Measurements from ENCODE around the gene TMUB1.

The TMUB1 gene

DNA sequence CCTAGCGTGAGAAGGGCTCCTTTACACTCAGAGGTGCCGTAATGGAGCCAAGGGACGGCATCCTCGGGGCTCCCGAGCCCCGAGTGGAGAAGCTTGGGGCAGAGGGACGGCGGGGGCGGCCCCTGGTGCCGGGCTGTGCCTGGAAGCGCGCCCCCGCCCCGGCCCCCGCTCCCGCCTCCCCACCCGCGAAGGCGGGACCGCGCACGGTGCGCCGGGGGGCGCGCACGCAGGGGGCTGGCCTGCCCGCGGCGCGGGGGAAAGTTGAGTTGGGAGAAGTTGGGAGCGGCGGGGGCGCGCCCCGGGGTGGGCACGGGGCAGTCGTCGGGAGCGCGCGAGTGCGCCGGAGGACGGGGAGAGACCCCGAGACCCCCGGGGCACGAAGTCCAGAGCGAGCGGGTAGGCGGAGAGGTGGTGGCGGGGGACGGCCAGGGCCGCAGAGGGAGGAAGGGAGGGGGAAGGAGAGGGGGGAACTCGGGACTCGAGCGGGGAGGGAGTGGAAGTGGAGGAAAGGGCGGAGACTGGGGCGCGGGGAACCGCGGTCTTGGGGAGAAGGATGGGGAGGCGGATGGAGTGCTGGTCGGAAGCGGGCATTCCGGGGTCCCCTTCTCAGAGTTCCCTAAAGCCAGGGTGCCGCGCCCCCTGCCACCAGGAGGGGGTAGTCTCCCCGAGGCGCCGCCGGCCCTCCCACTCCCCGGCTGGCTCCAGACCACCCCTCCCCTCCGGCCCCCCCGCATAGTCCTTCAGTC is 23.8 kb downstream of the TMUB1 start, which contains the start of gene SLC4A2:
Gene SLC4A2, plus strand, starts transcription at position 223 of the 746 bp plus-strand sequence. CDS start 2,399 bp downstream, outside the sequence.
- Histone ChIP-seq H3K9me3 (ENCODE audit: control insufficient read depth, insufficient read depth, low read length) (no peaks in the 10 kb centered on the region), H3K36me3 (ENCODE audit: control insufficient read depth, insufficient read depth, low read length) (peaks cover 2% of the 10 kb centered on the region), H3K27me3 (ENCODE audit: control insufficient read depth, insufficient read depth, low read length) (peaks cover 19% of the 10 kb centered on the region), H3K4me1 (ENCODE audit: control insufficient read depth, insufficient read depth, low read length) (peaks cover 3% of the 10 kb centered on the region), H3K9ac (ENCODE audit: low read depth, low read length) (peak within 1 kb of the TSS; percentile 54), H3K4me3 (ENCODE audit: low read depth, low read length) (peak within 1 kb of the TSS; percentile 74)

DNA sequence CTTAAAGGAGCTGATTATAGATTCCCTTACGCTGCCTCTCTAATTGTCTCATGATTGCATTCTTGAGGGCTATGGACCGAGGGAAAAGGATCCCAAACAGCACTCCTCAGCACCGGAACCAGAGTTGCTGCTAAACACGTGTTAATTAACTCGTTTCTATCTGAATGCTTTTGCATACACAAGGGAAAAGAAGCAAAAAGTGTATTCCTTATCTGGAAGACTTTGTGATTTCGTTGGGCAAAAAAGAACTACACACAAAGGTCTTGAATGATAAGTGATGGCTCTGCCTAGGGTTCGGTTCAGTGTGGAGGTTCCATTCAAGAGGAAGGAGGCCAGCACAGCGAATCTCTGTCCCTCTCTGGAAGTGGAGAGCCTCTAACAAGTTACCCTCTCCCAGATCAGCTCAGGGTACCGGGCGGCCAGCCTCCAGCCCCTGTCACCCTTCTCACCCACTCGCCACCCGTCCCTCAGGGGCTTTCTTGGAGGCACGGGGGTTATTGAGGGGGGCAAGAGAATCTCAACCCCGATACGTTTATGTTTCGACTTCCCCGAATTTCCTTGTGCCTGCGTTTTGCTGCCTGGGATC is 24.4 kb downstream of the TMUB1 start:
- Histone ChIP-seq H3K4me1 (ENCODE audit: control insufficient read depth, insufficient read depth, low read length) (peaks cover 3% of the 10 kb centered on the region), H3K4me3 (ENCODE audit: low read depth, low read length) (peak overlapping the region; percentile 58), H3K36me3 (ENCODE audit: control insufficient read depth, insufficient read depth, low read length) (no peaks in the 10 kb centered on the region), H3K27me3 (ENCODE audit: control insufficient read depth, insufficient read depth, low read length) (peaks cover 19% of the 10 kb centered on the region), H3K9me3 (ENCODE audit: control insufficient read depth, insufficient read depth, low read length) (no peaks in the 10 kb centered on the region), H3K9ac (ENCODE audit: low read depth, low read length) (no peak overlapping the region)

DNA sequence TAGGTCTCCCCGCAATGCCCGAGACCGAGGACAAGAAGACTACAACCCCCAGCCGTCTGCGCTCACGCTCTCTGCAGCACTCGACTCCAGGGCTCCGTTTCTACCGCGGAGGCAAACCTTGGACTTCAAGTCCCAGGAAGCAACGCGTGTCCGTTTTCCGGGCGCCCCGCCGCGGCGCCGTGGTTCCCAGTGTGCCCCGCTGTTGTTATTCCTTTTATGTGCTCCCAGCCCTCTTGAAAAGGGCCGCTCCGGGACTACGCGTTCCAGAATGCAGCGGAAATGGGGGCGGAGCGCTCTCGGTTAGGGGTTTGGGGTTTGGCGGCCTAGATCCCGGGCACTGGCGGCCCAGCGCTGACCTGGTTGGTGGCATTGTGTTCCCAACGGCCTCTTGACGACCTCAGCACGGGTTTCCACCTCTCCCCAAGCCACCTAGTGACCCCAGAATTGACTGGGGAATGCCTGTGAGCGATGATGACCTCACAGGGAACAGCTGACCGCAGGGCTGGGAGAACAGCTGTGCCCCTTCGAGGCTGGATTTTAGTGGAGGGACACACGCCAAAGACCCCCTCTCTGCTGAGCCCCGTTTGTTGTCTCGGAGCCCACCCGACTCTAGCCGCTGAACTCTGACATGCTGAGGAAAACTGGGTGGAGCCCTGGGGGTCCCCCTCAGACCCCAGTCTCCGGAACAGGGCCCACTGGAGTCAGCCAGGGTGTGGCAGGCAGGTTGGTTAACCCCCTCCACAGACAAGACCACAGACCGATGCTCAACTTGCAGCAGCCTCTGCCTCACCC is 25.1 kb downstream of the TMUB1 start:
- Histone ChIP-seq H3K9ac (ENCODE audit: low read depth, low read length) (no peak overlapping the region), H3K4me3 (ENCODE audit: low read depth, low read length) (peak overlapping the region; percentile 89), H3K9me3 (ENCODE audit: control insufficient read depth, insufficient read depth, low read length) (no peaks in the 10 kb centered on the region), H3K27me3 (ENCODE audit: control insufficient read depth, insufficient read depth, low read length) (peaks cover 19% of the 10 kb centered on the region), H3K4me1 (ENCODE audit: control insufficient read depth, insufficient read depth, low read length) (no peaks in the 10 kb centered on the region), H3K36me3 (ENCODE audit: control insufficient read depth, insufficient read depth, low read length) (no peaks in the 10 kb centered on the region)

DNA sequence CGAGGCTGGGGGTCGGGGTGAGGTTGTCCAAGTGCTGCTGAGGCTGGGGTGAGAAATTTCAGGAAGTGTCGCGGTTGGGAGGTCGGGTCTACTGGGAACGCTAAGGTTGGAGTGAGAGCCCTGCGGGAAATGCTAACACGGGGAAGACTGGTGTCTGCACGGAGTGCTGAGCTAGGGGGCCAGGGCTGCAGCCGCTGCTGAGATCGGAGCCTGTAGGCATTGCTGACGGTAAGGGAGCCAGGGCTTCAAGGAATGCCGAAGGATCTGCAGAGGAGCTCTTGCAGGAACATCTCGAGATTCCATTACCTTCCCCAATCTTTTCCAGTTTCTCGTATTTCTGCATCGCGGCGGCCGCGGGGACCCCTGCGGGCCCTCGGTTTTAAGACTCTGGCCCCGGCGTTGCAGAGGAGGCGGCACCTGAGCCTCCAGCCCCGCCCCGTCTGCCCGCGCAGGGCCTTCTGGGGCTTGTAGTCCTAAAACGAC is 25.7 kb downstream of the TMUB1 start, which contains the start of gene CDK5:
Gene CDK5, minus strand, starts transcription at position 392 of the 483 bp plus-strand sequence. Its CDS starts 49 bp downstream, at position 343.
- H3K9me3 ChIP-seq (ENCODE audit: control insufficient read depth, insufficient read depth, low read length) = no peaks in the 10 kb centered on the region
- no peaks in the 10 kb centered on the region for H3K4me1 ChIP-seq (ENCODE audit: control insufficient read depth, insufficient read depth, low read length)
- H3K27me3 ChIP-seq (ENCODE audit: control insufficient read depth, insufficient read depth, low read length) = peaks cover 22% of the 10 kb centered on the region
- peak within 1 kb of the TSS; percentile 89 for H3K4me3 ChIP-seq (ENCODE audit: low read depth, low read length)
- no peak within 1 kb of the TSS for H3K9ac ChIP-seq (ENCODE audit: low read depth, low read length)
- H3K36me3 ChIP-seq (ENCODE audit: control insufficient read depth, insufficient read depth, low read length) = no peaks in the 10 kb centered on the region

DNA sequence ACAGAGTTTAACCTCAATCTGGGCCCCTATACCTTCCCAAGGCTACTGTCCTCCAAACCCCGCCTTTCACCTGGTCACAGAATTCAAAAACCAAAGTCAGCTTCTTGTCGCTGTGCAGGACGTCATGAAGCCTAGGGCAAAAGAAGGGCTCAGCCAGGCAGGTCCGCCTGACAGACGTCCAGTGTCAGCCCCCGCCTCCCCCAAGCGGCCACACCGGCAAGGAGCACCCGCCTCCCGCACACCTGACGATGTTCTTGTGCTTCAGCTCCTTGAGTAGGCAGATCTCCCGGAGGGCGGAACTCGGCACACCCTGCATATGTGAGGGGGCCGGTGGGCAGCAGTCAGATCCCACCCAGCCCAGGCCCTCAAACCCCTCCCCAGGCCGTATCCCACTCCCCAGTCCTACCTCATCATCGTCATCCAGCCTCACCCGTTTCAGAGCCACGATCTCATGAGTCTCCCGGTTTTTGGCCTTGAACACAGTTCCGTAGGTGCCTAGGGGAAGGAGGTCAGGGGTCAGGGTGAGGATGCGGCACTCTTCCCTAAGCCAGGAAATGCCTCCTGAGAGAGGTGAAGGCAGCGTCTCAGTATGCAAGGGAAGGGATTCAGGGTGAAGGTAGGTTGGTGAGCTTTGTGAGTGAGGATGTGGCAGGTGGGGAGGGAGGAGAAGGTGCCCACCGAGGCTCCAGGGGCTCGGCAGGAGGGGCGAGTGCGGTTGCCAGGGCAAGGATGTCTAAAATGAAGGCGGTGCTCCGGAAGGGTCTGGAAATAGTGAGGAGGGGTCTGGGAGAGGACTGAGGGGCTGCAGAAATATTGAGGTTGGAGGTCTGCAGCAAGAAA is 26.4 kb downstream of the TMUB1 start:
- no peaks in the 10 kb centered on the region for H3K36me3 ChIP-seq (ENCODE audit: control insufficient read depth, insufficient read depth, low read length)
- no peaks in the 10 kb centered on the region for H3K4me1 ChIP-seq (ENCODE audit: control insufficient read depth, insufficient read depth, low read length)
- H3K9me3 ChIP-seq (ENCODE audit: control insufficient read depth, insufficient read depth, low read length) = no peaks in the 10 kb centered on the region
- H3K27me3 ChIP-seq (ENCODE audit: control insufficient read depth, insufficient read depth, low read length) = peaks cover 27% of the 10 kb centered on the region
- peak overlapping the region; percentile 89 for H3K4me3 ChIP-seq (ENCODE audit: low read depth, low read length)
- H3K9ac ChIP-seq (ENCODE audit: low read depth, low read length) = no peak overlapping the region

DNA sequence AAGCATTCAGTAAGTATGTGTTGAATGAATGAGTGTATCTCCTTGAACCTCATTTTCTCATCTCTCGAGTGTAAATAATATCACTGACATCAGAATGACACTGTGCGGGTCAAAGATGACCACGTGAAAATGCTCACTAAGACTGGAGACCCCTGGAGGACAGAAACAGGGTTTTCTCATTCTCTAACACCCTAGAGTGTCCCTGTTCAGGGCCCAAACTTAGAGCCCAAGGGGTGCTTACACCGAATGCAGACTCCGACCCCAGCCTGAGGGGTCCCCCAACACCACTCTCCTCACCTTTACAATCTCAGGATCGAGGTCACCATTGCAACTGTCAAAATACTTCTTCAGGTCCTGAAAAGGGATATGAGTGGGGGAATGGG is 27.0 kb downstream of the TMUB1 start:
- Histone ChIP-seq H3K9me3 (ENCODE audit: control insufficient read depth, insufficient read depth, low read length) (no peaks in the 10 kb centered on the region), H3K9ac (ENCODE audit: low read depth, low read length) (no peak overlapping the region), H3K4me3 (ENCODE audit: low read depth, low read length) (peak overlapping the region; percentile 89), H3K36me3 (ENCODE audit: control insufficient read depth, insufficient read depth, low read length) (no peaks in the 10 kb centered on the region), H3K27me3 (ENCODE audit: control insufficient read depth, insufficient read depth, low read length) (peaks cover 32% of the 10 kb centered on the region), H3K4me1 (ENCODE audit: control insufficient read depth, insufficient read depth, low read length) (no peaks in the 10 kb centered on the region)

DNA sequence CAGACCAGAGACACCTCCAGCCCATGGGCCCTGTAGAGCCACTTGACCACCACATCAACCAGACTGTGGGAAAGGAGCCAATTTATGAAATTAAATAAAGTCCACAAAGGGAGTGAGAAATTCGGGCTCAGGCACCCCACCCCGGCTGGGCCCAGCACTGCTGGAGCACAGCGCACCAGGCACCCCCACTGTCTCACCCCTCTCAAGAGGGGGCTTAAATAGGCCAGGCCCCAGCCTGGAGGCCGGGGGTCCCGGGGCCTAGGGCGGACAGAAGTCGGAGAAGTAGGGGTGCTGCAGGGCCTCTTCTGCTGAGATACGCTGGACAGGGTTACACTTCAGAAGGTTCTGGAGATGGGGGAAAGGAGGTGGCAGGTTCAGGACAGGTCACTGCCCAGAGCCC is 29.5 kb downstream of the TMUB1 start:
- H3K4me1 ChIP-seq (ENCODE audit: control insufficient read depth, insufficient read depth, low read length) = no peaks in the 10 kb centered on the region

DNA sequence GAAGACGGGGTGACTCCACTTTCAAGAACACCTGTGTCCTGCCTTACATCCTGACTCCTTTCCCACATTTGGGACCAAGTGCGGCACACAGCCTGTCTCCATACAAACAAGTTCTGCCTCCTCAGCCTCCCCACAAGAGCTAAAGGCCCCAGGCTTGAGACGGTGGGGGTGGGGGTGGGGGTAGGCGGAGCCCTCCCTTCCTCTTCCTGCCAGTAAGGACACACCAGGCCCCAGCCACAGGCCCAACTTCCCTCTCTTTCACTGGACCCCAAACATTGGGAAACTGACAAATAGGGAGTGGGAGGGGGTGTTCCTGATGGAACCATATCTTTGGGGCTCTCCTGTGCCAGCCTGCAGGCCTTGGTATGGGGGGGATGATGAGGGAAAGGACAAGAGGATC is 30.2 kb downstream of the TMUB1 start:
- peaks cover 38% of the 10 kb centered on the region for H3K27me3 ChIP-seq (ENCODE audit: control insufficient read depth, insufficient read depth, low read length)
- no peak overlapping the region for H3K9ac ChIP-seq (ENCODE audit: low read depth, low read length)
- no peaks in the 10 kb centered on the region for H3K9me3 ChIP-seq (ENCODE audit: control insufficient read depth, insufficient read depth, low read length)
- no peak overlapping the region for H3K4me3 ChIP-seq (ENCODE audit: low read depth, low read length)
- no peaks in the 10 kb centered on the region for H3K4me1 ChIP-seq (ENCODE audit: control insufficient read depth, insufficient read depth, low read length)
- no peaks in the 10 kb centered on the region for H3K36me3 ChIP-seq (ENCODE audit: control insufficient read depth, insufficient read depth, low read length)

More for the DNA sequence above, 29.5 kb downstream of the TMUB1 start:
- H3K4me3 ChIP-seq (ENCODE audit: low read depth, low read length) = no peak overlapping the region
- H3K9ac ChIP-seq (ENCODE audit: low read depth, low read length) = no peak overlapping the region
- peaks cover 38% of the 10 kb centered on the region for H3K27me3 ChIP-seq (ENCODE audit: control insufficient read depth, insufficient read depth, low read length)
- no peaks in the 10 kb centered on the region for H3K36me3 ChIP-seq (ENCODE audit: control insufficient read depth, insufficient read depth, low read length)
- H3K9me3 ChIP-seq (ENCODE audit: control insufficient read depth, insufficient read depth, low read length) = no peaks in the 10 kb centered on the region

DNA sequence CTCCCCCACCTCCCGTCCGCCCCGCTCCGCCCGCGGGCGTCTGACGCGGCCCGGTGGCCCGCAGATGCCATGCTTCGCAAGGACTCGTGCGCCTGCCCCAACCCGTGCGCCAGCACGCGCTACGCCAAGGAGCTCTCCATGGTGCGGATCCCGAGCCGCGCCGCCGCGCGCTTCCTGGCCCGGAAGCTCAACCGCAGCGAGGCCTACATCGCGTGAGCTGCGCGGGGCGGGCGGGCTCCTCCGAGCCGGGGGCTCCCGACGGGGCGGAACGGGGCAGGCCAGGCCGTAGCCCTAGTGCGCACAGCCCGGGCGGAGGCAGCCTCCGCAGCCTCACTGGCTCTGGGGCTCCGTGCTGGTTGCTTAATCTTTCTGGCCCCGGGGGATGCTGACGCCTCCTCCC is 32.2 kb downstream of the TMUB1 start:
- no peaks in the 10 kb centered on the region for H3K36me3 ChIP-seq (ENCODE audit: control insufficient read depth, insufficient read depth, low read length)
- H3K4me3 ChIP-seq (ENCODE audit: low read depth, low read length) = peak overlapping the region; percentile 22
- H3K9me3 ChIP-seq (ENCODE audit: control insufficient read depth, insufficient read depth, low read length) = no peaks in the 10 kb centered on the region
- no peak overlapping the region for H3K9ac ChIP-seq (ENCODE audit: low read depth, low read length)
- peaks cover 30% of the 10 kb centered on the region for H3K27me3 ChIP-seq (ENCODE audit: control insufficient read depth, insufficient read depth, low read length)
- no peaks in the 10 kb centered on the region for H3K4me1 ChIP-seq (ENCODE audit: control insufficient read depth, insufficient read depth, low read length)

DNA sequence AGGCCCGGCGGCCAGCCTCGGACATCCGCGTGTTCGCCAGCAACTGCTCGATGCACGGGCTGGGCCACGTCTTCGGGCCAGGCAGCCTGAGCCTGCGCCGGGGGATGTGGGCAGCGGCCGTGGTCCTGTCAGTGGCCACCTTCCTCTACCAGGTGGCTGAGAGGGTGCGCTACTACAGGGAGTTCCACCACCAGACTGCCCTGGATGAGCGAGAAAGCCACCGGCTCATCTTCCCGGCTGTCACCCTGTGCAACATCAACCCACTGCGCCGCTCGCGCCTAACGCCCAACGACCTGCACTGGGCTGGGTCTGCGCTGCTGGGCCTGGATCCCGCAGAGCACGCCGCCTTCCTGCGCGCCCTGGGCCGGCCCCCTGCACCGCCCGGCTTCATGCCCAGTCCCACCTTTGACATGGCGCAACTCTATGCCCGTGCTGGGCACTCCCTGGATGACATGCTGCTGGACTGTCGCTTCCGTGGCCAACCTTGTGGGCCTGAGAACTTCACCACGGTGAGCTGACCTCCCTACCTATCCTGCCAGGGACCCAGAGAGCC is 34.3 kb downstream of the TMUB1 start:
- Histone ChIP-seq H3K4me3 (ENCODE audit: low read depth, low read length) (no peak overlapping the region), H3K36me3 (ENCODE audit: control insufficient read depth, insufficient read depth, low read length) (no peaks in the 10 kb centered on the region), H3K9me3 (ENCODE audit: control insufficient read depth, insufficient read depth, low read length) (no peaks in the 10 kb centered on the region), H3K9ac (ENCODE audit: low read depth, low read length) (peak overlapping the region; percentile 24), H3K4me1 (ENCODE audit: control insufficient read depth, insufficient read depth, low read length) (no peaks in the 10 kb centered on the region), H3K27me3 (ENCODE audit: control insufficient read depth, insufficient read depth, low read length) (peaks cover 25% of the 10 kb centered on the region)

Measured in iPS-15b (cell line).